Stimulated activated naive B cell treated with anti-CD40 and anti-IgM and Interleukin-4, amounts not matched to agents 10 μg/mL and 1 μg/mL and 100 μg/mL, for 72 hours (primary cell): ENCODE measurements around the gene ADAMTS14.
"Not testable (repeated sequence)": the region's sequence is repeated elsewhere in the genome, so short reads cannot be mapped to it uniquely, and the experiment has no call there.

Experiments used
- ATAC-seq, 2 donors: fragments of 150-1000 bp; cut with Tn5 transposase; replicated peaks; 2 replicates each; pipeline ENCODE4 v1.10.0; 2021; ENCODE audit warnings: moderate library complexity in 1 of 2
- DNase-seq: peaks from one replicate; pipeline ENCODE4 v3.0.0; 2021
- H3K27ac Mint-ChIP-seq: one replicate; pipeline ENCODE4 v1.8.0; 2022; ENCODE audit warnings: mild to moderate bottlenecking, mixed read lengths
- H3K27me3 Mint-ChIP-seq, 2 donors: one replicate each; pipeline ENCODE4 v1.8.0; 2022; ENCODE audit warnings: mixed read lengths in 2 of 2
- H3K36me3 Mint-ChIP-seq, 2 donors: one replicate each; pipeline ENCODE4 v1.8.0; 2022; ENCODE audit warnings: mixed read lengths in 2 of 2, mild to moderate bottlenecking in 1 of 2
- H3K4me1 Mint-ChIP-seq, 2 donors: one replicate each; pipeline ENCODE4 v1.8.0; 2022; ENCODE audit warnings: mixed read lengths in 2 of 2, mild to moderate bottlenecking in 1 of 2
- H3K4me3 Mint-ChIP-seq, 2 donors: one replicate each; pipeline ENCODE4 v1.8.0; 2022; ENCODE audit warnings: mild to moderate bottlenecking in 2 of 2, mixed read lengths in 2 of 2, moderate library complexity in 1 of 2
- H3K9me3 Mint-ChIP-seq, 2 donors: one replicate each; pipeline ENCODE4 v1.8.0; 2022; ENCODE audit warnings: mixed read lengths in 2 of 2, mild to moderate bottlenecking in 1 of 2

The ADAMTS14 gene

GRCh38 chr10:70672165-70673042 lies at the start of gene ADAMTS14:
ADAMTS14 (plus strand) TSS chr10:70672506; CDS start chr10:70672803, 297 bp downstream.
- no peak for DNase-seq
- peak; percentile 38 to 40 for ATAC-seq
- H3K4me3 Mint-ChIP-seq = peak within 1 kb of the TSS; percentile 34 to 40
- peaks cover 7 to 8% of the 10 kb centered on the region in 2 donors for H3K4me1 Mint-ChIP-seq
- no peaks in the 10 kb centered on the region for H3K36me3 Mint-ChIP-seq
- H3K27ac Mint-ChIP-seq = no peak within 1 kb of the TSS
- peaks cover 5 to 8% of the 10 kb centered on the region in 2 donors for H3K9me3 Mint-ChIP-seq
- peaks cover 58 to 67% of the 10 kb centered on the region in 2 donors for H3K27me3 Mint-ChIP-seq

GRCh38 chr10:70622541-70622940 lies 49.8 kb upstream of the ADAMTS14 start:
- H3K9me3 Mint-ChIP-seq = peaks cover 13 to 21% of the 10 kb centered on the region in 2 donors
- no peak overlapping the region for H3K4me3 Mint-ChIP-seq
- H3K27ac Mint-ChIP-seq = no peak overlapping the region
- H3K36me3 Mint-ChIP-seq = no peaks in the 10 kb centered on the region
- no peaks in the 10 kb centered on the region for H3K4me1 Mint-ChIP-seq
- ATAC-seq (no peak), DNase-seq (no peak)
- H3K27me3 Mint-ChIP-seq = peaks cover 0 to 6% of the 10 kb centered on the region in 2 donors

GRCh38 chr10:70622981-70623844 lies 49.1 kb upstream of the ADAMTS14 start:
- DNase-seq (no peak), ATAC-seq (no peak)
- Mint-ChIP-seq H3K27me3 (peaks cover 0 to 5% of the 10 kb centered on the region in 2 donors), H3K4me3 (no peak overlapping the region), H3K27ac (no peak overlapping the region), H3K4me1 (no peaks in the 10 kb centered on the region), H3K36me3 (no peaks in the 10 kb centered on the region), H3K9me3 (peaks cover 15 to 24% of the 10 kb centered on the region in 2 donors)

- H3K27ac Mint-ChIP-seq = no peak overlapping the region
- no peak overlapping the region for H3K4me3 Mint-ChIP-seq
- H3K4me1 Mint-ChIP-seq = no peaks in the 10 kb centered on the region
- peaks cover 0 to 7% of the 10 kb centered on the region in 2 donors for H3K36me3 Mint-ChIP-seq
- DNase-seq = no peak
- H3K9me3 Mint-ChIP-seq = peaks cover 10 to 18% of the 10 kb centered on the region in 2 donors
- H3K27me3 Mint-ChIP-seq = no peaks in the 10 kb centered on the region
- no peak for ATAC-seq
Measured at GRCh38 chr10:70626056-70626455, 46.2 kb upstream of the ADAMTS14 start.

GRCh38 chr10:70629338-70629737 lies 43.0 kb upstream of the ADAMTS14 start:
- Mint-ChIP-seq H3K36me3 (peaks cover 0 to 7% of the 10 kb centered on the region in 2 donors), H3K4me3 (no peak overlapping the region), H3K4me1 (no peaks in the 10 kb centered on the region), H3K27me3 (peaks cover 0 to 12% of the 10 kb centered on the region in 2 donors), H3K27ac (no peak overlapping the region), H3K9me3 (peaks cover 7% of the 10 kb centered on the region in 2 donors)
- DNase-seq (no peak), ATAC-seq (no peak)

- ATAC-seq, H3K4me3 Mint-ChIP-seq, H3K27ac Mint-ChIP-seq, H3K9me3 Mint-ChIP-seq, DNase-seq, H3K36me3 Mint-ChIP-seq, H3K4me1 Mint-ChIP-seq: not testable (repeated sequence)
- H3K27me3 Mint-ChIP-seq = peaks cover 5 to 12% of the 10 kb centered on the region in 2 donors
Measured at GRCh38 chr10:70631735-70632134, 40.6 kb upstream of the ADAMTS14 start.

- H3K4me1 Mint-ChIP-seq = no peaks in the 10 kb centered on the region
- no peak for DNase-seq
- ATAC-seq = no peak
- peaks cover 3% of the 10 kb centered on the region in 2 donors for H3K9me3 Mint-ChIP-seq
- peaks cover 0 to 7% of the 10 kb centered on the region in 2 donors for H3K36me3 Mint-ChIP-seq
- H3K4me3 Mint-ChIP-seq = no peak overlapping the region
- peaks cover 5 to 12% of the 10 kb centered on the region in 2 donors for H3K27me3 Mint-ChIP-seq
- no peak overlapping the region for H3K27ac Mint-ChIP-seq
Measured at GRCh38 chr10:70634011-70634410, 38.3 kb upstream of the ADAMTS14 start.

DNA sequence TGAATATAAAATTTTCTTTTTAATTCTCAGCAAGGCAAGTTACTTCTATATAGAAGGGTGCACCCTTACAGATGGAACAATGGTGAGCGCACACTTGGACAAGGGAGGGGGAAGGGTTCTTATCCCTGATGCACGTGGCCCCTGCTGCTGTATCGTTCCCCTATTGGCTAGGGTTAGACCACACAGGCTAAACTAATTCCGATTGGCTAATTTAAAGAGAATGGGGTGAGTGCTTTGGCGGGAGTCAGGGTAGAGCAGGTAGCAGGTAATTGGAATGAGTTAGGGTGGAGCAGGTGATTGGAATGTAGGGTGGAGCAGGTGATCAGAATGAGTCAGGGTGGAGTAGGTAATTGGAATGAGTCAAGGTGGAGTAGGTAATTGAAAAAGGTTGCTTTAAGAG lies 37.8 kb upstream of the ADAMTS14 start:
- H3K4me1 Mint-ChIP-seq, H3K27ac Mint-ChIP-seq, DNase-seq, ATAC-seq, H3K36me3 Mint-ChIP-seq, H3K4me3 Mint-ChIP-seq, H3K9me3 Mint-ChIP-seq: not testable (repeated sequence)
- H3K27me3 Mint-ChIP-seq = peaks cover 5 to 12% of the 10 kb centered on the region in 2 donors

DNA sequence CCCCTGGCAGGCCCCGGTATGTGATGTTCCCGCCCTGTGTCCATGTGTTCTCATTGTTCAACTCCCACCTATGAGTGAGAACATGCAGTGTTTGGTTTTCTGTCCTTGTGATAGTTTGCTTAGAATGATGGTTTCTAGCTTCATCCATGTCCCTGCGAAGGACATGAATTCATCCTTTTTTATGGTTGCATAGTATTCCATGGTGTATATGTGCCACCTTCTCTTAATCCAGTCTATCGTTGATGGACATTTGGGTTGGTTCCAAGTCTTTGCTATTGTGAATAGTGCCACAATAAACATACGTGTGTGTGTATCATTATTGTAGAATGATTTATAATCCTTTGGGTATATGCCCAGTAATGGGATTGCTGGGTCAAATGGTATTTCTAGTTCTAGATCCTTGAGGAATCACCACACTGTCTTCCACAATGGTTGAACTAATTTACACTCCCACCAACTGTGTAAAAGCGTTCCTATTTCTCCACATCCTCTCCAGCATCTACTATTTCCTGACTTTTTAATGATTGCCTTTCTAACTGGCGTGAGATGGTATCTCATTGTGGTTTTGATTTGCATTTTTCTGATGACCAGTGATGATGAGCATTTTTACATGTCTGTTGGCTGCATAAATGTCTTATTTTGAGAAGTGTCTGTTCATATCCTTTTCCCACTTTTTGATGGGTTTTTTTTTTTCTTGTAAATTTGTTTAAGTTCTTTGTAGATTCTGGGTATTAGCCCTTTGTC lies 32.5 kb upstream of the ADAMTS14 start:
- H3K27ac Mint-ChIP-seq, H3K4me3 Mint-ChIP-seq, DNase-seq, H3K4me1 Mint-ChIP-seq, ATAC-seq, H3K36me3 Mint-ChIP-seq, H3K9me3 Mint-ChIP-seq: not testable (repeated sequence)
- H3K27me3 Mint-ChIP-seq = peaks cover 11 to 26% of the 10 kb centered on the region in 2 donors

DNA sequence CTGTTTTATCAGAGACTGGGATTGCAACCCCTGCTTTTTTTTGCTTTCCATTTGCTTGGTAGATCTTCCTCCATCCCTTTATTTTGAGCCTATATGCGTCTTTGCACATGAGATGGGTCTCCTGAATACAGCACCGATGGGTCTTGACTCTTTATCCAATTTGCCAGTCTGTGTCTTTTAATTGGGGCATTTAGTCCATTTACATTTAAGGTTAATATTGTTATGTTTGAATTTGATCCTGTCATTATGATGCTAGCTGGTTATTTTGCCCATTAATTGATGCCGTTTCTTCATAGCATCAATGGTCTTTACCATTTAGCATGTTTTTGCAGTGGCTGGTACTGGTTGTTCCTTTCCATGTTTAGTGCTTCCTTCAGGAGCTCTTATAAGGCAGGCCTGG lies 29.0 kb upstream of the ADAMTS14 start:
- DNase-seq, ATAC-seq, H3K27ac Mint-ChIP-seq, H3K4me3 Mint-ChIP-seq, H3K4me1 Mint-ChIP-seq, H3K36me3 Mint-ChIP-seq: not testable (repeated sequence)
- peaks cover 7 to 14% of the 10 kb centered on the region in 2 donors for H3K9me3 Mint-ChIP-seq
- H3K27me3 Mint-ChIP-seq = peaks cover 11 to 25% of the 10 kb centered on the region in 2 donors

DNA sequence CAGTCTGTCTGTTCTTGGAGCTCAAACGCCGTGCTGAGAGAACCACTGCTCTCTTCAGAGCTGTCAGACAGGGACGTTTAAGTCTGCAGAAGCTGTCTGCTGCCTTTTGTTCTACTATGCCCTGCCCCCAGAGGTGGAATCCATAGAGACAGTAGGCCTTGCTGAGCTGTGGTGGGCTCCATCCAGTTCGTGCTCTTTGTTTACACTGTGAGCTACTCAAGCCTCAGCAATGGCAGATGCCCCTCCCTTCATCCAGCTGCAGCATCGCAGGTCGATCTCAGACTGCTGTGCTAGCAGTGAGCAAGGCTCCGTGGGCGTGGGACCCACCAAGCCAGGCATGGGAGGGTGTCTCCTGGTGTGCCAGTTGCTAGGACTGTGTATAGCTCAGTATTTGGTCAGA lies 27.3 kb upstream of the ADAMTS14 start:
- peaks cover 16 to 29% of the 10 kb centered on the region in 2 donors for H3K9me3 Mint-ChIP-seq
- not testable (repeated sequence) for H3K4me1 Mint-ChIP-seq

GRCh38 chr10:70647086-70647485 lies 25.2 kb upstream of the ADAMTS14 start:
- Mint-ChIP-seq H3K4me3 (no peak overlapping the region), H3K4me1 (no peaks in the 10 kb centered on the region), H3K27ac (no peak overlapping the region), H3K36me3 (peaks cover 5 to 19% of the 10 kb centered on the region in 2 donors), H3K27me3 (peaks cover 10 to 24% of the 10 kb centered on the region in 2 donors), H3K9me3 (peaks cover 28 to 46% of the 10 kb centered on the region in 2 donors)
- ATAC-seq = no peak
- no peak for DNase-seq

More for the DNA sequence above, 27.3 kb upstream of the ADAMTS14 start:
- H3K27ac Mint-ChIP-seq, ATAC-seq, H3K4me3 Mint-ChIP-seq, DNase-seq: not testable (repeated sequence)
- Mint-ChIP-seq H3K36me3 (peaks cover 5 to 13% of the 10 kb centered on the region in 2 donors), H3K27me3 (peaks cover 11 to 25% of the 10 kb centered on the region in 2 donors)

- ATAC-seq (no peak), DNase-seq (no peak)
- H3K27ac Mint-ChIP-seq = no peak overlapping the region
- H3K27me3 Mint-ChIP-seq = peaks cover 3 to 11% of the 10 kb centered on the region in 2 donors
- H3K4me1 Mint-ChIP-seq = no peaks in the 10 kb centered on the region
- peaks cover 33 to 48% of the 10 kb centered on the region in 2 donors for H3K9me3 Mint-ChIP-seq
- no peak overlapping the region for H3K4me3 Mint-ChIP-seq
- peaks cover 5 to 19% of the 10 kb centered on the region in 2 donors for H3K36me3 Mint-ChIP-seq
Measured at GRCh38 chr10:70648427-70648826, 23.9 kb upstream of the ADAMTS14 start.

GRCh38 chr10:70649526-70649925 lies 22.8 kb upstream of the ADAMTS14 start:
- peaks cover 3% of the 10 kb centered on the region in 2 donors for H3K27me3 Mint-ChIP-seq
- no peak for ATAC-seq
- peaks cover 5 to 19% of the 10 kb centered on the region in 2 donors for H3K36me3 Mint-ChIP-seq
- H3K9me3 Mint-ChIP-seq = peaks cover 36 to 48% of the 10 kb centered on the region in 2 donors
- DNase-seq = no peak
- no peaks in the 10 kb centered on the region for H3K4me1 Mint-ChIP-seq
- no peak overlapping the region for H3K27ac Mint-ChIP-seq
- H3K4me3 Mint-ChIP-seq = no peak overlapping the region
